ENCODE results near the gene NMRK2.

DNA sequence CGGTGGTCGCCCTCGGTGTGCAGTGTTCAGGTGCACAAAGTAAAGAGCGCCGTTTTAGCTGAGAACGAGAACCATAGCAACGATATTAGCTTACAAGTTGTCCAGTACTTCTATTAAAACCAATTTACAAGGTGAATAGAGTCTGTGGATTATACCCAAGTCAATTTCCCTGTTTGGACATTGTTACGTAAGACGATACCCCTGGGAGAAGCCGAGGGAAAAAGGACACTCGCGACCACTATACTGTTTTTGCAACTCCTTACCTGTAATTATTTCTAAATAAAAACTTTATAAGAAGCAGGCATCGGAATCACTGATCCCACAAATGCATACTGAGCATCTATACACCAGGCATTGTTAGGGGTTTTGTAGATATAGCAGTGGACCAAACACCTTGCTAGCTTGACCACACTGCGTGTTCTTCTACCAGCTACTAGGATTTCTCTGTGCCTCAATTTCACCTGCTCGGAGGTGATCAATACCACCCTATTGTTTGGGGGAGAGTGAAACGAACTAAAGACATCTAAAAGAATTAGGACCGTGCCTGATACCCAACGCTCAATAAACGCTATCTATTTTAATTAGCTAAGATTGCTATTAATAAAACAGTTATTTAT lies 52.9 kb downstream of the NMRK2 start:
- TF ChIP-seq, protein P1, sequence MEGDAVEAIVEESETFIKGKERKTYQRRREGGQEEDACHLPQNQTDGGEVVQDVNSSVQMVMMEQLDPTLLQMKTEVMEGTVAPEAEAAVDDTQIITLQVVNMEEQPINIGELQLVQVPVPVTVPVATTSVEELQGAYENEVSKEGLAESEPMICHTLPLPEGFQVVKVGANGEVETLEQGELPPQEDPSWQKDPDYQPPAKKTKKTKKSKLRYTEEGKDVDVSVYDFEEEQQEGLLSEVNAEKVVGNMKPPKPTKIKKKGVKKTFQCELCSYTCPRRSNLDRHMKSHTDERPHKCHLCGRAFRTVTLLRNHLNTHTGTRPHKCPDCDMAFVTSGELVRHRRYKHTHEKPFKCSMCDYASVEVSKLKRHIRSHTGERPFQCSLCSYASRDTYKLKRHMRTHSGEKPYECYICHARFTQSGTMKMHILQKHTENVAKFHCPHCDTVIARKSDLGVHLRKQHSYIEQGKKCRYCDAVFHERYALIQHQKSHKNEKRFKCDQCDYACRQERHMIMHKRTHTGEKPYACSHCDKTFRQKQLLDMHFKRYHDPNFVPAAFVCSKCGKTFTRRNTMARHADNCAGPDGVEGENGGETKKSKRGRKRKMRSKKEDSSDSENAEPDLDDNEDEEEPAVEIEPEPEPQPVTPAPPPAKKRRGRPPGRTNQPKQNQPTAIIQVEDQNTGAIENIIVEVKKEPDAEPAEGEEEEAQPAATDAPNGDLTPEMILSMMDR (conservative IDR thresholded peaks at IDR 0.05) = no peak
- no peak for TF ChIP-seq ZFX (IDR thresholded peaks at IDR 0.05)

Measured in C4-2B (cell line).